Activated B cell treated with CpG ODN at 0.5 μM for 24 hours (primary cell): Measurements from ENCODE around the gene RNF166. TPM values are rescaled to one million over a fixed set of nuclear protein-coding genes. Genes with fewer than 3 reads are reported as not detected.
A peak's percentile ranks its signal among the peaks of the same experiment; 100 is the strongest.

Experiments used
- ATAC-seq: fragments of 200-7000 bp; cut with Tn5 transposase; one replicate; pipeline ENCODE4 v1.10.0; 2021; ENCODE audit warnings: low read depth, mild to moderate bottlenecking, moderate library complexity
- CTCF ChIA-PET: fragments of 350-600 bp; sonication (Branson Sonifier 250); formaldehyde crosslinking; loops from one replicate; lab custom pipeline; 2021; ENCODE audit warnings: antibody characterized with exemption; lab: Charles Lee
- POLR2A ChIA-PET: fragments of 350-600 bp; sonication (Branson Sonifier 250); formaldehyde crosslinking; loops from one replicate; lab custom pipeline; 2021; ENCODE audit warnings: antibody characterized with exemption; lab: Charles Lee
- DNase-seq: peaks from one replicate; pipeline ENCODE4 v3.0.0; 2022
- H3K27ac Mint-ChIP-seq: one replicate; pipeline ENCODE4 v1.8.0; 2020; ENCODE audit warnings: mixed read lengths
- H3K27me3 Mint-ChIP-seq: one replicate; pipeline ENCODE4 v1.8.0; 2021; ENCODE audit warnings: mixed read lengths
- H3K36me3 Mint-ChIP-seq: one replicate; pipeline ENCODE4 v1.8.0; 2021; ENCODE audit warnings: low read depth, mixed read lengths
- H3K4me1 Mint-ChIP-seq: one replicate; pipeline ENCODE4 v1.8.0; 2021; ENCODE audit warnings: mixed read lengths
- H3K4me3 Mint-ChIP-seq: one replicate; pipeline ENCODE4 v1.8.0; 2020; ENCODE audit warnings: mild to moderate bottlenecking, mixed read lengths
- H3K9me3 Mint-ChIP-seq: one replicate; pipeline ENCODE4 v1.8.0; 2020; ENCODE audit warnings: mixed read lengths
- intact Hi-C: fragments of 100-400 bp; cut with micrococcal nuclease; formaldehyde crosslinking; loops from one replicate; pipeline ENCODE4 v1.15.1; 2024
- total RNA-seq: library from RNA; stranded (reverse); gene quantifications from 2 replicates; pipeline ENCODE4 v1.2.3, GENCODE V29; 2022
- TF ChIP-seq, protein P1 (sequence below): fragments of 200-600 bp; IDR thresholded peaks from one replicate; pipeline ENCODE4 v1.8.0; 2022; ENCODE audit warnings: antibody characterized with exemption, mild to moderate bottlenecking

RNF166 gene, protein sequence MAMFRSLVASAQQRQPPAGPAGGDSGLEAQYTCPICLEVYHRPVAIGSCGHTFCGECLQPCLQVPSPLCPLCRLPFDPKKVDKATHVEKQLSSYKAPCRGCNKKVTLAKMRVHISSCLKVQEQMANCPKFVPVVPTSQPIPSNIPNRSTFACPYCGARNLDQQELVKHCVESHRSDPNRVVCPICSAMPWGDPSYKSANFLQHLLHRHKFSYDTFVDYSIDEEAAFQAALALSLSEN
- total RNA-seq = 31.0 and 45.3 TPM in 2 replicates

DNA sequence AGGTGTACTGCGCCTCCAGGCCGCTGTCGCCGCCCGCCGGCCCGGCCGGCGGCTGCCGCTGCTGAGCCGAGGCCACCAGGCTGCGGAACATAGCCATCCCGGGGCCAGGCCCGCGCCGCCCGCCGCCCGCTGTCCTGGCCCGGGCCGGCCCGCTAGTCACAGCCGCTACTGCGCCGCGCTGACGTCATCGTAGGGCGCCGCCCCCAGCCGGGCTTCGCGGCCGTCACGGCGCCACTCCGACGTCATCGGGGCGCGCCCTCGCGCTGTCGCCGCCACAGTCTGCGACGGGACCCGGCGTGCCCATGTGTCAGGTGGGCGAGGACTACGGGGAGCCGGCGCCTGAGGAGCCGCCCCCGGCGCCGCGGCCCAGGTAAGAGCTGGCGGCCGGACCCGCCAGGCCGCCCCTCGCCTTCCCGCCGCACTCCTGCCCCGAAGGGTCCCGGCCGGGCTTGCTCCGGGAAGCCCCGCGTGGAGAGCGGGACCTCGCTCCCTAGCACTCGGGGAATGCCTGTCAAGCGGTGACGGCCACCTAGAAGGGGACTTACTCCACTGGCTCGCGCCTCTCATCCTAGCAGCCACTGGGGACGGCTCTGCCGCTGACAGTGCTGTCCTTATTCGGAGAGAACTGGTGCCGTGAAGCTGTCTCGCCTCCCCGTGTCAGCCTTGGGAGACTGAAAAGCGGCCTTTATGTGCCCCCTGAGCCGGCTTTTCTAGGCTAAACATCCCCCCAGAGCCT is at the start of gene RNF166, which contains the start of gene CTU2:
Gene RNF166, minus strand, starts transcription at position 180 of the 736 bp plus-strand sequence. Its CDS starts 83 bp downstream, at position 97.
Gene CTU2, plus strand, starts transcription at position 275 of the 736 bp plus-strand sequence. Its CDS starts 28 bp downstream, at position 303.
- POLR2A ChIA-PET = interaction anchor here (0.6 to 2.6 kb wide), 8 partner anchors 23 to 151 kb away, joined by 3 to 10 read pairs (median 5); partner anchors contain the start of genes APRT, GALNS, MVD and TRAPPC2L
- DNase-seq = peak; percentile 95
- H3K27me3 Mint-ChIP-seq = no peaks in the 10 kb centered on the region
- CTCF ChIA-PET = interaction anchor here (0.5 to 0.7 kb wide), 2 partner anchors 31 to 776 kb away, joined by 3 read pairs; no protein-coding TSS in a partner anchor
- intact Hi-C loops = loop anchor here (1.0 kb wide), 5 partner anchors 20 to 136 kb away; partner anchors contain the start of genes CYBA, SNAI3 and ZC3H18
- peak within 1 kb of the TSS; percentile 85 for H3K27ac Mint-ChIP-seq
- H3K4me1 Mint-ChIP-seq = peaks cover 51% of the 10 kb centered on the region
- peaks cover 4% of the 10 kb centered on the region for H3K36me3 Mint-ChIP-seq
- TF ChIP-seq, protein P1, sequence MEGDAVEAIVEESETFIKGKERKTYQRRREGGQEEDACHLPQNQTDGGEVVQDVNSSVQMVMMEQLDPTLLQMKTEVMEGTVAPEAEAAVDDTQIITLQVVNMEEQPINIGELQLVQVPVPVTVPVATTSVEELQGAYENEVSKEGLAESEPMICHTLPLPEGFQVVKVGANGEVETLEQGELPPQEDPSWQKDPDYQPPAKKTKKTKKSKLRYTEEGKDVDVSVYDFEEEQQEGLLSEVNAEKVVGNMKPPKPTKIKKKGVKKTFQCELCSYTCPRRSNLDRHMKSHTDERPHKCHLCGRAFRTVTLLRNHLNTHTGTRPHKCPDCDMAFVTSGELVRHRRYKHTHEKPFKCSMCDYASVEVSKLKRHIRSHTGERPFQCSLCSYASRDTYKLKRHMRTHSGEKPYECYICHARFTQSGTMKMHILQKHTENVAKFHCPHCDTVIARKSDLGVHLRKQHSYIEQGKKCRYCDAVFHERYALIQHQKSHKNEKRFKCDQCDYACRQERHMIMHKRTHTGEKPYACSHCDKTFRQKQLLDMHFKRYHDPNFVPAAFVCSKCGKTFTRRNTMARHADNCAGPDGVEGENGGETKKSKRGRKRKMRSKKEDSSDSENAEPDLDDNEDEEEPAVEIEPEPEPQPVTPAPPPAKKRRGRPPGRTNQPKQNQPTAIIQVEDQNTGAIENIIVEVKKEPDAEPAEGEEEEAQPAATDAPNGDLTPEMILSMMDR = no peak
- no peaks in the 10 kb centered on the region for H3K9me3 Mint-ChIP-seq
- ATAC-seq = peak; percentile 70
- peak within 1 kb of the TSS; percentile 87 for H3K4me3 Mint-ChIP-seq

DNA sequence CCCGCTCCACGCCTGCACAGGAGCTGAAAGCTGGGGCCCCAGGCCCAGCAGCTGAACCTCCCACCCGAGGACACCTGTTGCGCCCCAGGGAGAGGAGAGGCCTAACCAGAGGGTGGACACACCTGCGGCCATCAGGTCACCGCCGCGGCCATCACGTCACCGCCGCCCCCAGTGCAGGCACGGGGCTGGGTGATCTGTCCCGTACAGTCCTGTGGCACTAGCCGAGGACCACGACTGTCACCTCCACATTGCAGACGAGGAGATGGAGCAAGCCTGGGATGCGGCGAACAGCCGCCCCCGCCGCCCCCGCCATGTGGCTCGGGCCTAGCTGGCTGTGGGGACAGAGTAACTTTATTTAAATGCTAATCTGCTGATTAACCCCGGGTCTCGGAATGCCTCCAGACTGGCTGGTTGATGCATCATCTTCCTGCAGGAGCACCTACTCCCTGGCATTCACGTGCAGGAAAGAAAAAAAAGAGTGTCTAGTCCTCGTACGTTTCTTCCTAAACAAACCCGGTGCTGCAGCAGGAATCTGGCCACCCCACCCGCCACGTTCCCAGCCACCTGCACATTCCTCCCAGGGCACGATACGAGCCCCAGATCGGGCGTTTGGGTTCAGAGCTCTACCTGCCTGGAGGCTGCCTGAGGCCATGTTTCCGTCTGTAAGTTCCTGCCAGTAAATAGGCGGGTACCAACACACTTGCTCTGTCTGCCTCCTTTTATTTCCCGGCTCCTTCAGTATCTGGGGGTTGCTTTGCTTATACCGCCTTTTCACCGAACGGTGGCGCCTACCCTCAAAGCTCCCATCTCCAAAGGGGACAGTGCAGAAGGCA is 48.9 kb upstream of the RNF166 start:
- intact Hi-C loops = no loop called here
- ATAC-seq (no peak), DNase-seq (no peak)
- Mint-ChIP-seq H3K27ac (no peak overlapping the region), H3K4me1 (peaks cover 30% of the 10 kb centered on the region), H3K36me3 (peaks cover 9% of the 10 kb centered on the region), H3K4me3 (no peak overlapping the region), H3K9me3 (no peaks in the 10 kb centered on the region), H3K27me3 (no peaks in the 10 kb centered on the region)
- TF ChIP-seq, protein P1 = no peak
- ChIA-PET CTCF (no interaction called here), POLR2A (interaction anchor here (0.9 to 1.1 kb wide), 2 partner anchors 9 to 13 kb away, joined by 4 to 7 read pairs; no protein-coding TSS in a partner anchor)

DNA sequence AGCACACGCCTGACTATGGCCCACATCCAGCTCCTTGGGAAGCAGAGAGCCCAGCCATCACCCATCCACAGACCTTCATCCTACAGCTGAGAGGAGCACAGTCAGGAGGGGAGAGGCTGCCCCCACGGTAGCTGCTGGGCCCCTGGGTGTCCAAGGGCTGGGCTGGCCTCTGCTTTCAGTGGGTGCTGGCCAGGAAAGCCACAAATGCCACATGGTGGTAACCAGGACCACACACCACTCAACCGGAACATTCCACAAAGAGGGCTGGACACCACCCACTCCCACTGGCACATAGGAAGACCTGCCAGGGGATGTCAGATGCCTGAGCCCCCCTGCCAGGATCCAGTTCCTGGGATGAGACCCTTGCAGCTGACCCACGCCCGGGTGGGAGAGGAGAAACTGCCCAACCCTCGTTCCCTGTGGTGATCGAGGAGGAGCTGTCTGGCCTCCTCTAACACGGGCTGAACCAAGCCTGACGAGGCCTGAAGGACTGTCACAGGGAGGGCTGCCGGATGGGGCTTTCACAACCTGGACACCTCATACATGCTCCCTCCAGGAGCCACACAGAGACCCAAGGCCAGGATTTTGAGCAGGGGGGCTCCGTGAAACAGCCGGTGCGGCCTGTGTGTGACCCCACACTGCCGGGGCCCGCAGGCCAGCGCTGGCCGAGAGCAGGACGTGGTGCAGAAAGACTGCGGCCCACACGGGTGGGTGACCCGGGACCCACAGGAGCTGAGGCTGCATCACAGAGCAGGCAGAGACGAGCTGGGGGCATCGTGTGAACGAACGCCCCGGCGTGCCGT is 48.1 kb upstream of the RNF166 start:
- H3K27ac Mint-ChIP-seq = no peak overlapping the region
- intact Hi-C loops = no loop called here
- peaks cover 30% of the 10 kb centered on the region for H3K4me1 Mint-ChIP-seq
- ChIA-PET CTCF (interaction anchor here (1.2 to 2.1 kb wide), 2 partner anchors 11 to 17 kb away, joined by 6 read pairs; no protein-coding TSS in a partner anchor), POLR2A (interaction anchor here (0.9 to 1.1 kb wide), 2 partner anchors 8 to 14 kb away, joined by 4 to 7 read pairs; no protein-coding TSS in a partner anchor)
- DNase-seq = no peak
- H3K36me3 Mint-ChIP-seq = peaks cover 9% of the 10 kb centered on the region
- no peak for ATAC-seq
- no peaks in the 10 kb centered on the region for H3K9me3 Mint-ChIP-seq
- H3K4me3 Mint-ChIP-seq = no peak overlapping the region
- H3K27me3 Mint-ChIP-seq = no peaks in the 10 kb centered on the region
- TF ChIP-seq, protein P1 = no peak

DNA sequence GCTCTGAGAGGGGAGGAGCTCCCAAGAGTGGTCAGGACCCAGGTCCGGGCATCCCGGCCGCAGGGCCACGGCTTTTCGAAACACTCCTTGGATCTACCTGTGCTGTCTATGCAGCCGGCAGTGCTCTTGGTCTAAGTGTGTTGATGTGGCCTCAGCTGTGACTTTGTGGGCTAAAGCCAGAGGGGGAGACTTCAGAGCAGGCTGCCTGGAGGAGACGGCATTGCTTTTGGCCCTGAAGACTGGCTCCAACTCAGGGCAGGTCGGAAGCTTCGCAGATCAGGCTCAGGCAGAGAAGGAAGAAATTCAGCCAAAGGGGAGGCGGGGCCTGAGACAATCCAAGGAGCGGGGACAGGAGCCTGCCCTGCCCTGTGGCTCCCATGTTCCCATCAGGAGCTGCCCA is 47.4 kb upstream of the RNF166 start:
- H3K27me3 Mint-ChIP-seq = no peaks in the 10 kb centered on the region
- H3K4me3 Mint-ChIP-seq = no peak overlapping the region
- CTCF ChIA-PET = interaction anchor here (1.2 to 2.1 kb wide), 2 partner anchors 10 to 16 kb away, joined by 6 read pairs; no protein-coding TSS in a partner anchor
- intact Hi-C loops = no loop called here
- ATAC-seq = no peak
- TF ChIP-seq, protein P1 = no peak
- DNase-seq = no peak
- H3K36me3 Mint-ChIP-seq = peaks cover 7% of the 10 kb centered on the region
- peaks cover 26% of the 10 kb centered on the region for H3K4me1 Mint-ChIP-seq
- H3K9me3 Mint-ChIP-seq = no peaks in the 10 kb centered on the region
- peak overlapping the region; percentile 35 for H3K27ac Mint-ChIP-seq
- POLR2A ChIA-PET = interaction anchor here (1.1 kb wide), 1 partner anchor 8 kb away, joined by 4 read pairs; no protein-coding TSS in a partner anchor
